HG02588 (cell line): ENCODE measurements around the gene CAMK2D.
A peak's percentile ranks its signal among the peaks of the same experiment; 100 is the strongest.

ENCODE experiments used
- ATAC-seq: cut with Tn5 transposase; IDR thresholded peaks from one replicate; pipeline ENCODE4 v1.9.1; 2021; ENCODE audit warnings: mild to moderate bottlenecking, moderate library complexity; ENCODE audit not compliant: unreplicated experiment

Gene CAMK2D

DNA sequence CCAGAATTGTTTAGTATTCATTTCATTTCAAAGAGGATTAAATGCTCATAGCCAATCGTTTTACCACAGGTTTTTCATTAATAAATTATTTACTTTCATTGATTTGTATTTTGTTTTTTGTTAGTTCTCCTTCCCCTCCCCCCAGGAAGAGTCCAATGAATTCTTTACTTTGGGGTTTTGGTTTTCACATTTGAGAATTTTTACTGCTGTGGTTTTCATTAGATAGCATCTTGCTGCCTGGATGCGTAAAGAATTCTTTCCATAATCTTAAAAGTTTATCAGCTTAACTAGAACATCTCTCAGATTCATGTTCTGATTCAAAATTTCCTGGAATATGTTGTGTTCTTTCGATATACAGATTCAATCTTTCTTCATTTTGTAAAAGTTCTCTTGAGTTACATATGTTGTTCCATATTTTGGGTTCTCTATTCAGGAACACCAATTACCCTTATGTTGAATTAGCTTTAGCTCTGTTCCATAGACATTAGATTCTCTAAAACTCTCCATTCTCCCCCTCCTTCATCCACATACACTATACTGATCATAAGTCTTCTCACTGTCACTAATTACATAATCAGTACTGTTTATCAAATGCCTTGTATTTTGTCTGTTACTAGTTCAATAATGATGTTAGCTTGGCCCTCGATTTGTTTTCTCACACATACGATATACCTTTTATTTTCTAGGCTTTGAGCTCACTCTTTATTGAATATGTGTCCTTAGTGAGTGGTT lies 184.4 kb downstream of the CAMK2D start:
- no peak for ATAC-seq

DNA sequence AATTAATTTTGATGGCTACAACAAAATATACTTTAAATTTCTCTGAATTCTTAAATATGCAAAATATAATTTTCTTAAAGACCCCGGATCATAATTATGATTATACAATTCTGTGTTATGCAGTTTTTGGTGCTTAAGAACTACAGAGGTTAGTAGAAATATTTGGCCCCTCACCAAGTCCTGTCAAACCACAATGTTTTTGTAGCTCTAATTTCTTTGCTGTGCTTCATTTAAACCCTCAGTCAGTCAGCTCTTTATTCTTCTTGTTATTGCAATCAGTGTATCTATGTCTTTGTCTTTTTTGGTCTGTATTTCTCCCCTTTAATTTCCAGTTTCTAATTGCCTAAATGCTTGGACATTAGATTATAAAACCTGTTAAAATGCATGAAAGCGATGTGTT lies 186.1 kb downstream of the CAMK2D start:
- ATAC-seq, result no peak

DNA sequence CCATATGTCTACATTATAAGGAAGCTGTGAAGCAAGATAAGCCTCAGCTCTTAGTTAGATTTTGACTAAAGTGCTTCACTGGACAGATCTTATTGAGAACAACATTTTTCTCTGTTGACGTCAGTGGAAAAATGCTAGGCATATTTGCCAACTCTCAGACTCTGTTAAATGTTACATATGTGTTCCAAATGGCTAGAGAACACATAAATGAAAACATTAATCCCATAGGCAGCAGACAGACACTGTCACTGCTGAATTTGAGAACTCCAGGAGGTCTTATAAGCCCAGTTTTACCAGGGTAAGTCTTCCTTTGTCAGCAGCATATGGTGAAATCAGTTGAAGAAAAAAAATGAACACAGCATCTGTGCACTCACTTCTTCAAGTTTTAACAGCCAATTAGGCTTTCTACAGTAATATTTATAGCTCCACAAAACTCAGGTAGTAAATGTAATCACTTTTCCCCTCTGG lies 186.9 kb downstream of the CAMK2D start:
- no peak for ATAC-seq

DNA sequence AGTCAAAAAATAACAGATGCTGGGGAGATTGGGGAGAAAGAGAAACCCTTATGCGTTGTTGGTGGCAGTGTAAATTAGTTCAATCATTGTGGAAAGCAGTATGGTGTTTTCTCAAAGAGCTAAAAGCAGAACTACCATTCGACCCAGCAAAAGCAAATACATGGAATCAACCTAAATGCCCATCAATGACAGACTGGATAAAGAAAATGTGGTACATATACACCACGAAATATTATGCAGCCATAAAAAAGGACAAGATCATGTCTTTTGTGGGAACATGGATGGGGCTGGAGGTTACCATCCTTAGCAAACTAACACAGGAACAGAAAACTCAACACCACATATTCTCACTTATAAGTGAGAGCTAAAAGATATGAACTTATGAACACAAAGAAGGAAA lies 188.9 kb downstream of the CAMK2D start:
- ATAC-seq, result no peak

DNA sequence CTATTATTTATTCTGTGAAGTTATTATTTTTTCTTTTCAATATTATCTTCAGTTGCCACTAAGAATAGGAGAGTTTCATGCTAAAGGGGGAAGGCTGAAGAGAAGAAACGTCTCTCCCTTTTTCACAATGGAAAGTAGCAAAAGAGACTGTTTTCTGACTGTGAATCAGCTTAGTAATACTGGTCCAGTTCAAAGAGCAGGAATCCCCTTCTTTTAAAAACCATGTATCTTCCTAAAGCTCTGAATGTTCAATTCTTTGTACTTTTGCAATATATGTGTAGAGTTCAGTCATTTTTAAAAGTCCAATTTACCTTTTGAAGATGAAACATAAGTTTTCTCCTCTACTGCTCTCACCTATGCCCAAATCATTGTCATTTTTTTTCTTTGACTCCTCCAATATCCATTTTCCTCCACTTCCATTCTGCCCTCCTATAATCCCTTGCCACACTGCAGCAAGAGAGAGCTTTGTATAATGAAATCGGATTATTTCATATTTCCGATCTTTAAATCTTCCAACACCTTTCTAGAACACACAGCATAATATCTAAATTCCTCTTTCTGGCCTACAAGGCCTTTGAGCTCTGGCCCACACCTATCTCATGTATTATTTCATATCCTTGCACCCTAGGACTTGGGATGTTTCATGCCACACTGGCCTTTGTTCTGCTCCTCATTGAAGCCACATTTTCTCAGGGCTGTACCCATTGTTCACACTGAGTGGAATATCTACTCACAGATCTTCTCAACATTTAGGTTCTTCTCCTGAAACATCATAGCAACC lies 195.3 kb downstream of the CAMK2D start:
- no peak for ATAC-seq

DNA sequence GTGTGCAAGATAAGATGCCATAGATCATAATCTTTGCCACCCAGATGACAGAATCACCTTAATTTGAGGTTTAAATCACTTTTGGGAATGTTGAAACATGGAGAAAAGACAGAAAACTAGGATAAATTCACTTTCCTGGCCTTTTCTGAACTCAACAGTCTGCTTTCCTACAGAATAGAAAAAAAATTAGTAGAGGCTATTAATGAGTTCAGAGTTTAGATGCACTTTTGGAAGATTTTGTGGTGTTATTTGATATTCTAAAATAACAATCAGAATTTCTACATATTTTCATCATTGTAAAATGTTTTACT lies 195.9 kb downstream of the CAMK2D start:
- no peak for ATAC-seq

DNA sequence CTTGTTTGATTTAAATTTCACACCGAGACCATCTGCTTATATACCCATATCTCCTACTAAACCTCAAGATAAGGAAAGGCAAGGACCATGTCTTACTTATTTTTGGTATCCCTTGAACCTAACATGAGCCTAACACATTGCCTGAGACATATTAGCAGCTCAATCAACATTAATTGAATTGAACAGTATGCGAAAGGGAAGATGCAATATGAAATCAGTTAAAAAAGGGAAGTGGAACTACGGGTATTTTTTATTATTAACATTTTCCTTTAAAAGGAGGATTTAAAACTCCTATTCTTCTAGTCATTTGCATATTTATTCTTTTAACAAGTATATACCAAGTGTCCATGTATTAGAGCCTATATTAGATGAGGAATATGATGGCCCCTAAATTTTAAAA lies 197.0 kb downstream of the CAMK2D start:
- peak; percentile 19 for ATAC-seq

DNA sequence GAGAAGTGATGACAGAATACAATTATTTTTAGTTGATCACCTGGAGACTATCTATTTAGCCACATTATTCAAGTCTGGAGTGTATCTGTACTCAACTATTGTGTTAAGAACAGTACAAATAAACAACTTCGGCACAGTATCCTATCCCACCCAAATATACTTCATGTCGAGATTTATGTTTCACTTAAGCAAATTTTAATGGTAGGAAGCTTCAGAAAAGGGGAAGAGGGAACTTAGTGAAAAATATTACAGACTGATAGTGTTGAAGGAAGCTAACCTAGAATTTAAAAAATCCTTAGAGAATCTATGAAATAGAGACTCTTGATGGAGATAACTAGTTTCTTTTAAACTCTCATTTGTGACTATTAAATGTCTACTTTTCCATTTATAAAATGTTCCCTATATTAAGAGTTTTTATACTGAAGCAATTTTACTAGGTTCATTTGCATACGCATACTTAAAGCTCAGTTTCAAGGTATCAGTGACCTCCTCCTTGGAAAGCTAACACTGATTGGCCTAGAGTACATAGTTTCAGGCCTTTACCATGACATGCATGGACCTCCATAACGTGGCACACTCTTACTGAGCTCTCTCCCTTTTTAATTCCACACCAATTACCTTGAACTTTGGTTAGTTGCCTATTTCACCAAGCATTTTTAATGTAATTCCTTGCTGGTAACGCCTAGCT lies 197.7 kb downstream of the CAMK2D start:
- ATAC-seq, result no peak

DNA sequence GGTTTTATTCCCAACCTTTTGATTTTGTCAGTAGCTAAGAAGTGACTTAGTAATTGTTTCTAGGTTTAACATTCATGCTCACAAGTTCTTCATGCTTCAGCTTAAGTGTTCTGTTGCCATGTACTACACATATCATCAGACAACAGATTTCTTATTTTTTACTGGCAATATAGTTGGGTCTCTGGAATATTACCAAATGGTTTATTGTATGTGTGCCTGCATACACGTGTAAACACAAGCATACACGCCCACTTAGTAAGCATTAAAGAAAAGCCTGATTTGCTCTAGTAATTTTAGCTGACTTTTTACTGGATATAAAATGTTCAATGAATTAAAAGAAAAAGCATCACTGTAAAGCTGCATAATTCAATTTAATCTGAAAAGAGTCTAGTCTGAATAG lies 199.8 kb downstream of the CAMK2D start:
- no peak for ATAC-seq

DNA sequence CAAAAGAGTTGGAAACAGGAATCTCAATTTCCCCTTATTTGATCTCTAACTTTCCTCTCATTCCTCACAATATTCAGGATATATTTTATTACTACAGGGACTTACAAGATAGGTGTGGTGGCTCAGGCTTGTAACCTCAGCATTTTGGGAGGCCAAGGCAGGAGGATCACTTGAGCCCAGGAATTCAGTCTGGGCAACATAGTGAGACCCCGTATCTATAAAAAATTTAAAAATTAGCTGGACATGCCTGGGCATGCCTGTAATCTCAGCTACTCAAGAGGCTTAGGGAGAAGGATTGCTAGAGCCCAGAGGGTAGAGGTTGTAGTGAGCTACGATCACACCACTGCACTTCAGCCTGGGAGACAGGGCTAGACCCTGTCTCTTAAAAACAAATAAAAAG lies 200.4 kb downstream of the CAMK2D start:
- ATAC-seq, result no peak

DNA sequence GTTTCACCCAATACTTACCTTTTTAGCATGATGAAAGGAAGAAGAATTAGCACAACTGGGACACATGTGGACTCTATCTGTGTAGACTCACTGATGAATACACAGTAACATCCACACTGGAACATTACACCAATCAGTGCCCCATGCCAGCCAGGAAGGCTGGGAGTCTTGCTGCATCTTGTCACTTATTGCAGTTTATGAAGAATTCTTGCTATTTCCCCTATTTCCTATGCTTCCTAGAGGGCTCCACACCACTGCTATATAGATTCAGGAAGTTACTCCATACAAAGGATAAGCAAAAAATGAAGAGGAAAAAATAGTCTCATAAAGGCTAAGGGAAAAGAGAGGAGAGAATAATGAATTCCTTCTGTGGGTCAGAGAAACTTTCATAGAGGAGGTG lies 201.0 kb downstream of the CAMK2D start:
- no peak for ATAC-seq

DNA sequence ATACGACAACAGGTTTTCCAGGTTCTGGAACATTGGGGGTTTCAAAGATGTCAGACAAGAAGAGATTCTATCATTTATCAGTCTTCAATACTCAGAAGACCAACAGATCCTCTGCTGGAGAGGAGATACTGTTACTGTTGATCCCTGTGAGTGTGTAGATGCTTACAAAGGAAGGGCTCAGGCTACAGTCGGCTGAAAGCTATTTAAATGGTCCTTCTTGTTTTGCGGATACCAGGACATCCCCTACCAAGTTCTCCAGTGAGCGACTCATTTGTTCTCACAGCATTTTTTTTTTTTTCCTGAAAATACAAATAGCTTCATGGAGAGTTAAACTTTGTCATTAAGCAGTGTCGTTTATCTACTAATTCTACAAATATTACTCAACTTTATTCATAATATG lies 201.6 kb downstream of the CAMK2D start:
- ATAC-seq, result no peak

DNA sequence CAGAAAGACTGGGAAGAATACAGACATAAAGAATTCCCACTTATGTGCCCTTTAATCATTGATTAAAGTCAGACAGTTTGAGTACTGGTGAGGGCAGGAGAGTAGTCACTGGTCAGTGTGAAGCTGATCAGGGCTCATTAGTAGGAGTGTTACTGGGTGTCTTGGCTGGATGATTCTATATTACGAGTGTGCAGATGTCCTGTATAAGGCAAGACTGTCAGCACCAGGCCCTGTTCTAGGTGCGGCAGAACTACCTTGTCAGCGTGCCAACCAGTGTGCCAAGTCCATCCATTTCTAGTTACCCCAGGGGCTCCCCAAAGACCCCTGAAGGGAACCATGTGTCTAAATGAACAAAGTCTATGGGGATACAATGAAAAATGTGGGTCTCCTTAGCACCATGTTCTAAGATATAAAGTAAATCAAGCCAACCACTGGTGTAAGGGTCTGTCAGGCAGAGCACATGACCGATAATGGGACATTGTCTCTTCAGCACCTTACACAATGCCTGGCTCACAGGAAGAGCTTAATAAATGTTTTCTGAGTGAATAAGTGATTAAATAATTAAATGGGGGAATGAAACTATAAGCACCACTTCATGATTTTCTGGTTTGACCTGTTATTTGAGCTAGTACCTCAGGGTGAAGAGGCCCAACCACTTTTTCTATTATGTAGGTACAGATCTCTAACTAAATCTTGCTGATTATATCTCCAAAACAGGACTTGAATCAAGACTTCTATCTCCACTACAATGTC lies 205.0 kb downstream of the CAMK2D start:
- ATAC-seq, result no peak

DNA sequence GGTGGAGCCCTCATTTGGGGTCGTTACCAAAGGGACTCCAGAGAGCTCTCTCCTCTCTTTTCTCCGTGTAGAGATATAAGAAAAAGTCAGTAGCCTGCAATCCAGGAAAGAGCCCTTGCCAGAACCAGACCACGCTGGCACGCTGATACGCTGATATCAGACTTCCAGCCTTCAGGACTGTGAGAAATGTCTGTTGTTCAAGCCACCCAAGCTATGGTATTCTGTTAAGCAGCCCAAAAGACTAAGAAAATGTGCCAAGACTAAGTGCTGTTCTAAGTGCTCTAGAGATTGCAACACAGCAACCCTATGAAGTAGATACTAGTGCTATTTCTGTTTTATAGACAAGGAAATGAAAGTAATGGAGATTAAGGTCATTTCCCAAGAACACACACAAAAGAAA lies 205.7 kb downstream of the CAMK2D start:
- ATAC-seq, result no peak

DNA sequence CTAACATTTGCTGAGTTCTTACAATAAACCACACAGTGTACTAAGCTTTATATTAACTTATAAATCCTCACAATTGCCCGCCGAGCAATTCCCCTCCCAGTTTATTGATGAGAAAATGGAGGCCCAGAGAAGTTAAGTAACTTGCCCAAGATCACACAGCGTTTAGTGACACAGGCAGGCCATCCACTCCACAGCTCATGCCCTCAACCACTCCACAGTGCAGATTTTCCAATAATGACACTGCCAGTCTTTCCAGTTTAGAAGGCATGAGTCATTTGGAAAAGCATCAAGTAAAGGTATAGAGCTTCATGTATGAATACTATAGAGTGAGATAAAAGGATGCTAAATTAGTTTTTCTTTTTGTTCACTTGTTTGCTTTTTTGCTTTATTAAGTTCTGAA lies 208.5 kb downstream of the CAMK2D start:
- ATAC-seq, result no peak

DNA sequence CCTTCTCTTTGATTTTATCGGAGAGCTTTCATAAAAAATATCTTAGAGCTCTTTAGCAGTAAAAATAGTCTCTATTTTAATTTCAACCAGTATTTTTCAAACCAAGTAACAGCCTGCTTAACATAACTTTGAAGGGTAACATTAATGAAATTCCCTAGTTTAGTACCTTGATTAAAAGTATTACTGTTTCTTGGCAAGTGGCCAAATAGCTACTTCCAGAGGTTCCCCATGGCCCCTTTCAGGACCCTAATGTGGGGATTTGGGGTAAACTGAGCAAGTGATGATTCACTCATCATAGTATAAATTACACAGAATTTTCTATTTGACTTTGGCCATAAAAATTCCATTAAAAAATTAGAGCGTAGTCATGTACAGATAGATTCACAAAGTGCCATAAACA lies 211.0 kb downstream of the CAMK2D start:
- ATAC-seq, result no peak

DNA sequence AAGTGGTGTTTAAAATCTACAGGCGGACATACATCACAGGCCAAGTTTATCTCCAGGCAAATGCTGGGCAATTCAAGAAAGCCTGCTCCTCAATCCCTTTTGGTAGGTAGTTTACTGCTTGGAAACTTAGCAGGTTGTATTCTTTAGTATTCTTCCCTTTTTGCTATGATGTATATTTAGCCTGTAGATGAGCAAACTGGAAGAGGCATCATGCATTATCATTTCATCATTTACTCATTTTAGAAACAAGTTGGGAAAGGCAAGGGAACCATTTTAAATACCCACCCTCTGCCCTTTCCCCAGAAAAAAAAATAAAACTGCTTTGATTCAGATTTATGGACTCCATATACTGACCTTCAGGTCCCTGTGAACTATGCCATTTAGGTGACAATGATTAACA lies 213.2 kb downstream of the CAMK2D start:
- no peak for ATAC-seq

DNA sequence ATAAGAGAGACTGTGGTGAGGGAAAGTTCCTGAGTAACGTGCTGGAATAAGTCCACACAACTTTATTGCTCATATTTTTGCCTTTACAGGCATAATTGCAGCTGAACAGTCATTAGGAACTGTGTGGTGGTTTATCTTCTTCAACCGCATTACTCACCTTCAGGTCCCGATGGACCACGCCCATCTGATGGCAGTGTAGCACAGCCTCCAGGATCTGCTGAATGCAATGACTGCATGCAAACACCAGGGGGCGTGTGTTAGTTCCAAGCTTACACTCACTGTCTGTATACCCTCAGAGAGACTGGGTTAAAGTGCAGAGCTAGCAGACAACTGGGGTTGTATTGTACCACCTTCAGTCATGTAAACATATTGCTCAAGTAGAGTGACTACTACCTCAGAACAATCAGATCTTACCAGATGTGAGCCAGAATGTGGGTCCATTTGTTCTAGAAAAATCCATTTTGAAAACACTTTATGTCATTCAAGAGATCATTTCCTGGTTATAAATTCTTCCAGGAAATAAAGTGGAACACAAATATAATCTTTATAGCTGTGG lies 214.0 kb downstream of the CAMK2D start:
- ATAC-seq, result peak; percentile 99

DNA sequence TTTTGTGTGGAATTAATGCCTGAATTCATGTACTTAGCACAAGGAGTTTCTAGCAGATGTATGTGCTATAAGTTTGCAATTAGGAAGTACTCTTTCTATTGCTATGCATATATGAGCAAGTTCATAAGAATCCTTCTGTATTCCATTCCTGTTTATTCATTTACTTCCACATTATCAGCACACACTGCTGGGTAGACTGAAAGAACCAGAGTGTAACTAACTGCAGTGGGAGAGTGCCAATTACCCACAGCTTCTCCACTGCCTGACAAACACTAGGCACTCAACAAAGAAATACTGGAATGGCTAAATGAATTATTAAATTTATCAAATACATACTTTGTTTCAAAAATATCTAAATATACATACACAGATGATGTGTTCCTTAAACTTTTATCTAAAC lies 219.6 kb downstream of the CAMK2D start:
- no peak for ATAC-seq

DNA sequence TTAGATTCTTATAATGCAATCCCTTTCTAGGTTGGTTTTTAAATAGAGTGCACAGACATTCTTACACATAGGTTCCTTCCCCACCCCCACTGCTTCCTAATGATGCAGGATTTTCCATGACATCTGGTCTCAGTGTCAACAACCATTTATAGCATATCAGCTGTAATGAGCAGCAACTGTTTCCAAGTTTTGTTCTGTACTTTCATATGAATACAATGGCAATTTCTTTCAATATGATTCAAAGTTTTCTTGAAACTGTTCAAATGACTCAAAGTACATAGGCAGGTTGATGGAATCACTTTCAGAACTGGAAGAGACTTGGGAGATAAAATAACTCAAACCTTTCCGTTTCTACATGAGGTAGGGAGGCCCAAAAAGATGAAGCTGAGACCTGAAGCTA lies 220.7 kb downstream of the CAMK2D start:
- ATAC-seq, result no peak

DNA sequence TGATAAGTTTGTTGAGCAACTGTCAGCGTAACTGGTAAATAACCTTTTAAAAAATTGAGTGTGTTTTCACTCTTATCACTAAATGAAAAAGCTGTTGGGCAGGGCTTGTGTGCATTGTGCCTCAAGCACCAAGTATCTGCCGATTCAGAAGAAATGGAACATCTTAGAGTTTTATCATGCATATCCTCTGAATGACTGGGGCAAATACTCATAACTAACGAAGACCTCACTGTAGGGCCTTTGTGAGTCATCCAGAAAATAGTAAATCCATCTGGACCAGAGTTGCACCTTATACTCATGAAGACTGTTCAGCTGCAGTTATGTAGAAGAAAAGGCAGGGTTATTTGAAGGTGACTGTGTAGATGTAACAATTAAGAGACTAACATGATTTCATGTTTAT lies 222.1 kb downstream of the CAMK2D start:
- ATAC-seq, result peak; percentile 64
